Measurements from ENCODE around the gene AFG1L. TPM values are rescaled to one million over a fixed set of nuclear protein-coding genes. Genes with fewer than 3 reads are reported as not detected.

The AFG1L gene
- total RNA-seq, 1 donor, result 6.0 TPM

GRCh38 chr6:108464418-108465097, 169.7 kb downstream of the AFG1L start:
- no peak overlapping the region for H3K4me3 ChIP-seq (ENCODE audit: low read depth, low read length)
- TF ChIP-seq CTCF (IDR thresholded peaks at IDR 0.05; ENCODE audit: insufficient read depth, low read length), result no peak
- DNase-seq (ENCODE audit: low read depth), result peak; percentile 18

- H3K4me3 ChIP-seq (ENCODE audit: low read depth, low read length), result no peak overlapping the region
- no peak for DNase-seq (ENCODE audit: low read depth)
- no peak for TF ChIP-seq CTCF (IDR thresholded peaks at IDR 0.05; ENCODE audit: insufficient read depth, low read length)
These were observed 170.2 kb downstream of the AFG1L start for GRCh38 chr6:108465098-108465495.

- no peak overlapping the region for H3K4me3 ChIP-seq (ENCODE audit: low read depth, low read length)
- no peak for TF ChIP-seq CTCF (IDR thresholded peaks at IDR 0.05; ENCODE audit: insufficient read depth, low read length)
- DNase-seq (ENCODE audit: low read depth), result no peak
These were observed 173.5 kb downstream of the AFG1L start for GRCh38 chr6:108468346-108468745.

- H3K4me3 ChIP-seq (ENCODE audit: low read depth, low read length), result no peak overlapping the region
- DNase-seq (ENCODE audit: low read depth), result no peak
- no peak for TF ChIP-seq CTCF (IDR thresholded peaks at IDR 0.05; ENCODE audit: insufficient read depth, low read length)
These were observed 174.5 kb downstream of the AFG1L start for GRCh38 chr6:108469316-108469715.

- TF ChIP-seq CTCF (IDR thresholded peaks at IDR 0.05; ENCODE audit: insufficient read depth, low read length), result no peak
- DNase-seq (ENCODE audit: low read depth), result no peak
These were observed 178.3 kb downstream of the AFG1L start for GRCh38 chr6:108473197-108473596.

GRCh38 chr6:108476376-108476775, 181.5 kb downstream of the AFG1L start:
- no peak for TF ChIP-seq CTCF (IDR thresholded peaks at IDR 0.05; ENCODE audit: insufficient read depth, low read length)
- no peak for DNase-seq (ENCODE audit: low read depth)
- no peak overlapping the region for H3K4me3 ChIP-seq (ENCODE audit: low read depth, low read length)

More at GRCh38 chr6:108473197-108473596, 178.3 kb downstream of the AFG1L start:
- H3K4me3 ChIP-seq (ENCODE audit: low read depth, low read length), result no peak overlapping the region

All from fibroblast of the aortic adventitia (primary cell).